GM18861 (cell line): Measurements from ENCODE around the gene GALT.

ENCODE experiments used
- ATAC-seq: cut with Tn5 transposase; IDR thresholded peaks from one replicate; pipeline ENCODE4 v1.9.1; 2021; ENCODE audit not compliant: unreplicated experiment

GALT gene

GRCh38 chr9:34646211-34647083 is at the start of gene GALT:
Gene GALT, plus strand, starts transcription at chr9:34646675. Its CDS starts 30 bp downstream, at chr9:34646705.
- peak; percentile 70 for ATAC-seq

- ATAC-seq, result no peak
Observed at GRCh38 chr9:34599546-34599945, 46.9 kb upstream of the GALT start.

GRCh38 chr9:34600908-34601307 is 45.6 kb upstream of the GALT start:
- no peak for ATAC-seq

GRCh38 chr9:34601937-34602573 is 44.4 kb upstream of the GALT start:
- no peak for ATAC-seq

- peak; percentile 82 for ATAC-seq
Observed at GRCh38 chr9:34603610-34604231, 42.8 kb upstream of the GALT start.

- no peak for ATAC-seq
Observed at GRCh38 chr9:34606190-34606589, 40.3 kb upstream of the GALT start.

GRCh38 chr9:34606905-34607304 is 39.6 kb upstream of the GALT start:
- no peak for ATAC-seq

GRCh38 chr9:34607331-34607730 is 39.1 kb upstream of the GALT start:
- ATAC-seq, result no peak

- no peak for ATAC-seq
Observed at GRCh38 chr9:34610434-34611206, 35.9 kb upstream of the GALT start.

GRCh38 chr9:34611251-34611810 is 35.1 kb upstream of the GALT start:
- no peak for ATAC-seq

- peak; percentile 73 for ATAC-seq
Observed at GRCh38 chr9:34611811-34612787, 34.4 kb upstream of the GALT start, which contains the start of gene RPP25L. Gene RPP25L, minus strand, starts transcription at chr9:34612097. Its CDS starts 801 bp downstream, at chr9:34611296.

- ATAC-seq, result no peak
Observed at GRCh38 chr9:34612788-34613390, 33.6 kb upstream of the GALT start.

- no peak for ATAC-seq
Observed at GRCh38 chr9:34615132-34615531, 31.3 kb upstream of the GALT start.

GRCh38 chr9:34620061-34620994 is 26.1 kb upstream of the GALT start, which contains the start of gene DCTN3:
Gene DCTN3, minus strand, starts transcription at chr9:34620495. Its CDS starts 31 bp downstream, at chr9:34620464.
- peak; percentile 96 for ATAC-seq

GRCh38 chr9:34623374-34624235 is 22.9 kb upstream of the GALT start:
- no peak for ATAC-seq

- no peak for ATAC-seq
Observed at GRCh38 chr9:34624475-34625185, 21.8 kb upstream of the GALT start.

- no peak for ATAC-seq
Observed at GRCh38 chr9:34625186-34625486, 21.3 kb upstream of the GALT start.
